H1 (cell line): ENCODE data around the gene MBNL2. TPM values are rescaled to one million over a fixed set of nuclear protein-coding genes. Genes with fewer than 3 reads are reported as not detected.

ENCODE experiments used
- CTCF ChIA-PET: fragments of 300-600 bp; sonication (Branson Sonifier 250); formaldehyde crosslinking; loops from one replicate; lab custom pipeline; 2021; ENCODE audit not compliant: partially characterized antibody; lab: Charles Lee
- POLR2A ChIA-PET: fragments of 300-600 bp; sonication (Branson Sonifier 250); formaldehyde crosslinking; loops from one replicate; lab custom pipeline; 2021; ENCODE audit warnings: inconsistent platforms; ENCODE audit not compliant: partially characterized antibody; lab: Charles Lee
- DNase-seq, 2 experiments: peaks; one replicate each; pipeline versions ENCODE4 v3.0.0 to v3.0.0-alpha.2; 2010 to 2022; ENCODE audit warnings: low spot score in 2 of 2, low read depth in 1 of 2, mixed read lengths in 1 of 2
- FAIRE-seq: peaks from 2 replicates; lab custom pipeline; 2011; peaks lifted over from hg19 to GRCh38; lab: Jason Lieb, UNC
- H2AFZ ChIP-seq: 2 replicates; pipeline ENCODE4 v1.8.1; 2012; ENCODE audit warnings: low read length, inconsistent platforms
- H2AK5ac ChIP-seq: 2 replicates; pipeline ENCODE4 v1.6.1; 2013; ENCODE audit warnings: low read depth, low read length
- H2BK120ac ChIP-seq: replicated peaks from 2 replicates; pipeline ENCODE3; 2013; ENCODE audit warnings: low read depth, low read length, inconsistent platforms
- H2BK12ac ChIP-seq: 2 replicates; pipeline ENCODE4 v1.6.1; 2013; ENCODE audit warnings: low read depth, low read length
- H2BK15ac ChIP-seq: 2 replicates; pipeline ENCODE4 v1.6.1; 2013; ENCODE audit warnings: low read length
- H2BK20ac ChIP-seq: 2 replicates; pipeline ENCODE4 v1.6.1; 2013; ENCODE audit warnings: low read length
- H2BK5ac ChIP-seq: 2 replicates; pipeline ENCODE4 v1.6.1; 2013; ENCODE audit warnings: low read depth, low read length
- H3K14ac ChIP-seq: 2 replicates; pipeline ENCODE4 v1.6.1; 2013; ENCODE audit warnings: inconsistent platforms; ENCODE audit not compliant: insufficient read length
- H3K18ac ChIP-seq: 2 replicates; pipeline ENCODE4 v1.6.1; 2013; ENCODE audit warnings: low read length; ENCODE audit errors: extremely low read depth
- H3K23ac ChIP-seq: 2 replicates; pipeline ENCODE4 v1.6.1; 2013; ENCODE audit warnings: inconsistent platforms; ENCODE audit not compliant: insufficient read length
- H3K23me2 ChIP-seq: 2 replicates; pipeline ENCODE4 v1.6.1; 2013; ENCODE audit warnings: low read depth, low read length
- H3K27ac ChIP-seq: 2 replicates; pipeline ENCODE4 v1.6.1; 2011; ENCODE audit warnings: low read depth, low read length, inconsistent platforms
- H3K27me3 ChIP-seq, 4 experiments: replicated peaks in 1 of 4; 1 replicate in 1 of 4; 2 replicates in 3 of 4; pipeline versions ENCODE4 v1.6.1 to v1.8.1; 2011 to 2013; ENCODE audit warnings: low read length in 3 of 4, mild to moderate bottlenecking in 3 of 4, inconsistent platforms in 2 of 4, mixed read lengths in 2 of 4, moderate library complexity in 1 of 4; ENCODE audit not compliant: control insufficient read depth in 3 of 4, insufficient read depth in 3 of 4; ENCODE audit errors: extremely low read depth in 1 of 4
- H3K36me3 ChIP-seq, 4 experiments: 2 replicates each; pipeline versions ENCODE4 v1.6.1 to v1.8.1; 2011 to 2013; ENCODE audit warnings: mild to moderate bottlenecking in 4 of 4, low read length in 3 of 4, moderate library complexity in 2 of 4, control low read depth in 1 of 4, inconsistent platforms in 1 of 4; ENCODE audit not compliant: insufficient read depth in 4 of 4, control insufficient read depth in 2 of 4
- H3K4ac ChIP-seq: replicated peaks from 2 replicates; pipeline ENCODE3; 2013; ENCODE audit warnings: low read length, low read depth, mixed read lengths, inconsistent platforms; ENCODE audit not compliant: insufficient read length
- H3K4me1 ChIP-seq, 4 experiments: replicated peaks in 1 of 4; 1 replicate in 1 of 4; 2 replicates in 3 of 4; pipeline versions ENCODE4 v1.6.1 to v1.8.1; 2011 to 2013; ENCODE audit warnings: low read length in 3 of 4, inconsistent platforms in 2 of 4, mixed read lengths in 1 of 4; ENCODE audit not compliant: insufficient read depth in 4 of 4, control insufficient read depth in 3 of 4
- H3K4me2 ChIP-seq, 2 experiments: 2 replicates each; pipeline versions ENCODE4 v1.6.1 to v1.8.1; 2011 to 2013; ENCODE audit warnings: low read depth in 2 of 2, low read length in 2 of 2, control low read depth in 1 of 2, inconsistent platforms in 1 of 2, mild to moderate bottlenecking in 1 of 2; ENCODE audit not compliant: insufficient read depth in 1 of 2
- H3K4me3 ChIP-seq, 4 experiments: fragments of 200-600, 300-600 bp in 1 of 4; sonication (generic), shearing (Covaris generic), sonication (Bioruptor Twin) in 1 of 4; 2 replicates each; pipeline versions ENCODE4 v1.5.1 to v1.8.1; 2011 to 2016; ENCODE audit warnings: low read length in 4 of 4, low read depth in 3 of 4, control low read depth in 2 of 4, inconsistent platforms in 2 of 4, mild to moderate bottlenecking in 2 of 4, mixed read lengths in 1 of 4, moderate library complexity in 1 of 4; ENCODE audit not compliant: insufficient read depth in 2 of 4; ENCODE audit errors: extremely low read depth in 1 of 4
- H3K56ac ChIP-seq: replicated peaks from 2 replicates; pipeline ENCODE3; 2013; ENCODE audit warnings: low read depth, mild to moderate bottlenecking, mixed read lengths, low read length, inconsistent platforms; ENCODE audit not compliant: insufficient read length
- H3K79me1 ChIP-seq: 2 replicates; pipeline ENCODE4 v1.6.1; 2013; ENCODE audit warnings: low read depth, low read length, control low read depth
- H3K79me2 ChIP-seq, 2 experiments: 2 replicates each; pipeline versions ENCODE4 v1.6.1 to v1.8.1; 2012 to 2013; ENCODE audit warnings: low read length in 2 of 2, mild to moderate bottlenecking in 2 of 2, inconsistent platforms in 1 of 2; ENCODE audit not compliant: insufficient read depth in 2 of 2, control insufficient read depth in 1 of 2
- H3K9ac ChIP-seq, 4 experiments: replicated peaks in 1 of 4; 1 replicate in 1 of 4; 2 replicates in 3 of 4; pipeline versions ENCODE4 v1.6.1 to v1.8.1; 2011 to 2013; ENCODE audit warnings: low read depth in 3 of 4, low read length in 3 of 4, control low read depth in 2 of 4, mild to moderate bottlenecking in 2 of 4, moderate library complexity in 2 of 4, inconsistent platforms in 1 of 4; ENCODE audit errors: extremely low read depth in 1 of 4
- H3K9me3 ChIP-seq, 2 experiments: 2 replicates each; pipeline versions ENCODE4 v1.6.1 to v1.8.1; 2012 to 2013; ENCODE audit warnings: mild to moderate bottlenecking in 2 of 2, moderate library complexity in 2 of 2, control low read depth in 1 of 2, inconsistent platforms in 1 of 2, low read depth in 1 of 2, low read length in 1 of 2, mixed read lengths in 1 of 2; ENCODE audit not compliant: insufficient read depth in 2 of 2
- H4K20me1 ChIP-seq, 2 experiments: replicated peaks in 1 of 2; 2 replicates each; pipeline versions ENCODE3 to v1.8.1; 2011 to 2013; ENCODE audit warnings: inconsistent platforms in 2 of 2, low read length in 2 of 2, mild to moderate bottlenecking in 1 of 2; ENCODE audit not compliant: insufficient read depth in 2 of 2, control insufficient read depth in 1 of 2
- H4K5ac ChIP-seq: 2 replicates; pipeline ENCODE4 v1.6.1; 2013; ENCODE audit warnings: low read length, low read depth, mixed read lengths, inconsistent platforms; ENCODE audit not compliant: insufficient read length
- H4K8ac ChIP-seq: 2 replicates; pipeline ENCODE4 v1.8.0; 2013; ENCODE audit warnings: mild to moderate bottlenecking, moderate library complexity, low read length, inconsistent platforms; ENCODE audit not compliant: insufficient read depth; ENCODE audit errors: extremely low read depth
- H4K91ac ChIP-seq: replicated peaks from 2 replicates; pipeline ENCODE3; 2013; ENCODE audit warnings: low read length, mixed read lengths, inconsistent platforms; ENCODE audit not compliant: insufficient read length
- BCL11A ChIP-seq, 2 experiments: IDR thresholded peaks; one replicate each; pipeline ENCODE4 v1.6.1; 2011; ENCODE audit warnings: low read depth in 2 of 2, low read length in 2 of 2, mild to moderate bottlenecking in 2 of 2
- MAX ChIP-seq: IDR thresholded peaks from 2 replicates; pipeline ENCODE4 v1.6.1; 2012; ENCODE audit warnings: inconsistent platforms
- POLR2AphosphoS5 ChIP-seq: IDR thresholded peaks from 2 replicates; pipeline ENCODE4 v1.6.1; 2011; ENCODE audit warnings: low read depth, low read length
- RAD21 ChIP-seq, 2 experiments: IDR thresholded peaks in 1 of 2; conservative IDR thresholded peaks in 1 of 2; 2 replicates each; pipeline ENCODE4 v1.6.1; 2011; ENCODE audit warnings: low read depth in 2 of 2, low read length in 2 of 2, improper control_type of control experiment in 1 of 2, inconsistent platforms in 1 of 2, mild to moderate bottlenecking in 1 of 2, moderate library complexity in 1 of 2
- SUZ12 ChIP-seq: fragments of 200-600 bp; sonication (generic); IDR thresholded peaks from 2 replicates; pipeline ENCODE4 v1.6.1; 2012; ENCODE audit warnings: mild to moderate bottlenecking, inconsistent platforms, low read length, moderate library complexity, mixed read lengths
- TBP ChIP-seq: IDR thresholded peaks from 2 replicates; pipeline ENCODE4 v1.6.1; 2011; ENCODE audit warnings: low read depth, low read length, improper control_type of control experiment
- WGBS, 2 experiments: shearing (Covaris generic) in 1 of 2; methylation state at CpG; one replicate each; pipeline versions ENCODE4 v1.1.6 to v1.1.7; 2013 to 2015; ENCODE audit warnings: low lambda C conversion rate in 2 of 2, mixed read lengths in 2 of 2, inconsistent platforms in 1 of 2, low coverage in 1 of 2, missing lambda C conversion rate in 1 of 2; ENCODE audit not compliant: insufficient replicate concordance in 2 of 2, insufficient coverage in 1 of 2, insufficient read length in 1 of 2; ENCODE audit errors: extremely low coverage in 1 of 2, missing lambda C conversion rate in 1 of 2; 5-methylcytosine and 5-hydroxymethylcytosine counted together
- polyA plus RNA-seq, 7 experiments: library from polyadenylated mRNA; depleted of rRNA in 3 of 7; stranded (reverse) in 5 of 7; unstranded in 2 of 7; fragments of >200 nt in 5 of 7; fragments of 200-250 nt in 2 of 7; gene quantifications; 1 replicate in 5 of 7; 2 replicates in 1 of 7; 4 replicates in 1 of 7; pipeline versions ENCODE4 v1.2.1 to v1.2.3, GENCODE V29; 2011 to 2013; ENCODE audit warnings: missing spikeins in 2 of 7, mixed read lengths in 2 of 7
- total RNA-seq: library from RNA; stranded (reverse); fragmentation: NEBNext Ultra II Directional; extraction: Animal tissue kit (Norgen Biotek cat#: 25700); gene quantifications from 2 replicates; pipeline ENCODE4 v1.2.1, GENCODE V29; 2021

Gene MBNL2
- total and polyA plus RNA-seq, 2 of the 8 experiments (the other 6 are each of a cell fraction or from before 2014, with no cell fraction given), result 1.0 to 2.6 TPM

- no peak for FAIRE-seq
- TF ChIP-seq POLR2AphosphoS5 (no peak), MAX (no peak), SUZ12 (no peak), TBP (no peak), RAD21 (IDR thresholded peaks at IDR 0.05 in 1 of 2, conservative IDR thresholded peaks at IDR 0.05 in 1 of 2; ENCODE audit: low read depth in 2 of 2, low read length in 2 of 2) (no peak), BCL11A (IDR thresholded peaks at IDR 0.05; ENCODE audit: low read depth in 2 of 2, low read length in 2 of 2) (no peak)
These were observed 120.0 kb downstream of the MBNL2 start for GRCh38 chr13:97342136-97342535.

More at GRCh38 chr13:97342136-97342535, 120.0 kb downstream of the MBNL2 start:
- Histone ChIP-seq H2BK12ac (no peak overlapping the region), H3K14ac (no peak overlapping the region), H3K79me2 (no peaks in the 10 kb centered on the region), H3K4me1 (peaks cover 0 to 2% (median 0%) of the 10 kb centered on the region in 4 experiments; a peak in 1 of 7 replicates), H3K79me1 (no peaks in the 10 kb centered on the region), H3K4me2 (no peak overlapping the region), H3K9me3 (no peaks in the 10 kb centered on the region), H3K23me2 (peaks cover 4% of the 10 kb centered on the region; the same call in 1 of the 2 replicates), H3K36me3 (no peaks in the 10 kb centered on the region), H4K5ac (no peak overlapping the region), H3K56ac (no peak overlapping the region), H4K20me1 (peaks cover 0 to 1% of the 10 kb centered on the region in 2 experiments), H2BK15ac (no peak overlapping the region), H2BK120ac (no peak overlapping the region), H3K4me3 (no peak overlapping the region), H4K8ac (no peak overlapping the region), H3K27me3 (no peaks in the 10 kb centered on the region), H3K18ac (no peak overlapping the region), H3K4ac (no peak overlapping the region), H4K91ac (no peak overlapping the region), H3K23ac (no peak overlapping the region), H3K27ac (no peak overlapping the region), H2AFZ (no peak overlapping the region), H2BK5ac (no peak overlapping the region), H2AK5ac (no peak overlapping the region), H3K9ac (no peak overlapping the region), H2BK20ac (no peak overlapping the region)
- CTCF ChIA-PET, result interaction anchor here (0.6 to 6.0 kb wide), 9 partner anchors 9 to 324 kb away, joined by 3 to 105 read pairs (median 4); no protein-coding TSS in a partner anchor
- WGBS, 2 experiments, result 72% methylated on average over 2 of the region's 2 CpGs; no CpG with 5 or more reads in 1 of the 2 experiments
- POLR2A ChIA-PET, result no interaction called here
- DNase-seq, result no peak
